GM19395 (cell line): ENCODE results near the gene CA7.
"Not testable (repeated sequence)": the region's sequence is repeated elsewhere in the genome, so short reads cannot be mapped to it uniquely, and the experiment has no call there.

ENCODE experiments used
- ATAC-seq: cut with Tn5 transposase; IDR thresholded peaks from one replicate; pipeline ENCODE4 v1.9.1; 2021; ENCODE audit warnings: mild to moderate bottlenecking, moderate library complexity; ENCODE audit not compliant: unreplicated experiment

The CA7 gene

GRCh38 chr16:66895999-66896398 is 51.8 kb downstream of the CA7 start:
- no peak for ATAC-seq

DNA sequence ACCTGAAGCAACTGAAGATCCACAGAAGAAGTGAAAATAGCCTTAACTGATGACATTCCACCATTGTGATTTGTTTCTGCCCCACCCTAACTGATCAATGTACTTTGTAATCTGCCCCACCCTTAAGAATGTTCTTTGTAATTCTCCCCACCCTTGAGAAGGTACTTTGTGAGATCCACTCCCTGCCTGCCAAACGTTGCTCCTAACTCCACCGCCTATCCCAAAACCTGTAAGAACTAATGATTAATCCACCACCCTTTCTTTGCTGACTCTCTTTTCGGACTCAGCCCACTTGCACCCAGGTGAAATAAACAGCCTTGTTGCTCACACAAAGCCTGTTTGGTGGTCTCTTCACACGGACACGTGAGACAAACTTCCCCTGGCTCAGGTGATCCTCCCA is 52.5 kb downstream of the CA7 start:
- not testable (repeated sequence) for ATAC-seq

DNA sequence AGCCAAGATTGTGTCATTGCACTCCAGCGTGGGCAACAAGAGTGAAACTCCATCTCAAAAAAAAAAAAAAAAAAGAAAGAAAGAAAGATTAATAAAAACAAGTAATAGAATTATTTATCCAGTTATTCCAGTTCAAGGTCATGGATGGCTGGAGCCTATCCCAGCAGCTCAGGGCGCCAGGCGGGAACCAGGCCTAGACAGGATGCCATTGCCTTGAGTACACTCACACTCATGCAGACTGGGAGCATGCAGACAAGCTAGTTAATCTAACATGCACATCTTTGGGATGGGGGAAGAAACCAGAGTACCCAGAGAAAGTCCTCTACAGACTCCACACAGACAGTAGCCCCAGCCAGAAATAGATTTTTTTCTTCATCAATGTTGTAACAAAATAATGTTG is 54.0 kb downstream of the CA7 start:
- no peak for ATAC-seq

DNA sequence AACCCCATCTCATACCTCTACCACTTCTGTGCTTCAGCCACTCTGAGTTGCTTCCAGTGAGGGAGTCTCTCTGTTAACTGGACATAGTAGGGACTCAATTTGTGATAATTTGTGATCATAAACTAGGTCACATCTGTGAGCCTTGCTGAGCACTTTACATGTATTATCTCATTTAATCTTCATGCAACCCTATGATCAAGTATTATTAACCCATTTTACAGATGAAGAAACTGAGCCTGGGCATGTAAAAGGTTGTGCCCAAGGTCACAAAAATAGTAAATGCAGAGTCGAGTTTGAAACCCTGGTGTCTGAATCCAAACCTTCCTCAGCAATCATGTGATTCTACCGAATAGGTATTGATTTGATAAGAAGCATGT is 54.7 kb downstream of the CA7 start:
- no peak for ATAC-seq

DNA sequence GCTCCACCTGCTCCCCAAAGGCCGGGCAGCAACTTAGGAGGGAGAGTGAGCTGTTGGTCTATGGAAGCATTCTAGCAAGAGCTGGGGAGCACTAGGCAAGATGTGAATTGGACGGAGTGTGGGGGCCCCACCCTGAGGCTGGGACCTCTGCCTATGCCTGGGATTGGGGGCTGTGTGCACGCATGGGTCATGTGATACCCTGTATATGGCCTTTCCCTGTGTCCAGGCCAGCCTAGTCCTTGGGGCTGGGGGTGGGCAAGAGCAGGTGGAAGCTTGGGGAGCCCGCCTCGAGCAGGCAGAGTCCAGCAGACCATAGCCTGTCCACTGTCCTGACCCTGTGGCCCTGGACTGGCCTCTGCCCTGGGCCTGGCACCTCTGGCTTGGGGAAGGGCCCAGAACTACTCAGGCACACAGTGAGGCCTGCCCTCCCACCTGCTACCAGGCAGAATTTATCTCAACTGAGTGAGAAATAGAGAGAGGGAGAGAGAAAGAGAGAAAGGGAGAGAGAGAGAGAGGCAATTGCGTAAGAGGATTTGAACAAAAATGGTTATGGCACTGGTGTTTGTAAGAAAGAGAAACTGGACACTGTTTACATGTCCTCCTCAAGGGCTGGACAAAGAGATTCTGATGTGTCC is 55.2 kb downstream of the CA7 start:
- ATAC-seq = no peak

- no peak for ATAC-seq
These were observed 55.9 kb downstream of the CA7 start for GRCh38 chr16:66899945-66900710.

GRCh38 chr16:66900721-66901441 is 56.7 kb downstream of the CA7 start:
- no peak for ATAC-seq

GRCh38 chr16:66901626-66902025 is 57.4 kb downstream of the CA7 start:
- ATAC-seq = no peak

GRCh38 chr16:66902648-66903543 is 58.7 kb downstream of the CA7 start:
- ATAC-seq = no peak
